Eye (tissue), 1 donor: ENCODE measurements around the gene MCEMP1.

Experiments
- DNase-seq: peaks from one replicate; pipeline ENCODE4 v3.0.0-alpha.2; 2015

The MCEMP1 gene

DNA sequence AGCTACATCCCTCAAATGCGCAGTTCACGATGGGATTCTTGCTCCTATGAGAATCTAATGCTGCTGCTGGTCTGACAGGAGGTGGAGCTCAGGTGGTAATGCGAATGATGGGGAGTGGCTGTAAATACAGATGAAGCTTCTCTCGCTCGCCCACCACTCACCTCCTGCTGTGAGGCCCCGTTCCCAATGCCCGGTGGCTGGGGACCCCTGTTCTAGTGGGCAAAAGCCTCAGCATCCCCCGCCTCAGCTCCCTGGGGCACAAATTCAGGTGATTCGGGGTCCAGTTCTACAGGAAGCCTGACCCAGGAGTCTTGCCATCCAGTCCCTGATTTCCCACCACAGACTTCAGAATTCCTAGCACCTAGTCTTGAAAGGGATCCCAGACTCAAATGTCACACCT is 4.4 kb upstream of the MCEMP1 start:
- DNase-seq = no peak

- peak; percentile 82 for DNase-seq
Observed at GRCh38 chr19:7674010-7675005, 2.6 kb upstream of the MCEMP1 start.

GRCh38 chr19:7676376-7676775 is 514 bp upstream of the MCEMP1 start:
- no peak for DNase-seq

- DNase-seq = peak; percentile 45
Observed at GRCh38 chr19:7677669-7678311, 900 bp downstream of the MCEMP1 start.

DNA sequence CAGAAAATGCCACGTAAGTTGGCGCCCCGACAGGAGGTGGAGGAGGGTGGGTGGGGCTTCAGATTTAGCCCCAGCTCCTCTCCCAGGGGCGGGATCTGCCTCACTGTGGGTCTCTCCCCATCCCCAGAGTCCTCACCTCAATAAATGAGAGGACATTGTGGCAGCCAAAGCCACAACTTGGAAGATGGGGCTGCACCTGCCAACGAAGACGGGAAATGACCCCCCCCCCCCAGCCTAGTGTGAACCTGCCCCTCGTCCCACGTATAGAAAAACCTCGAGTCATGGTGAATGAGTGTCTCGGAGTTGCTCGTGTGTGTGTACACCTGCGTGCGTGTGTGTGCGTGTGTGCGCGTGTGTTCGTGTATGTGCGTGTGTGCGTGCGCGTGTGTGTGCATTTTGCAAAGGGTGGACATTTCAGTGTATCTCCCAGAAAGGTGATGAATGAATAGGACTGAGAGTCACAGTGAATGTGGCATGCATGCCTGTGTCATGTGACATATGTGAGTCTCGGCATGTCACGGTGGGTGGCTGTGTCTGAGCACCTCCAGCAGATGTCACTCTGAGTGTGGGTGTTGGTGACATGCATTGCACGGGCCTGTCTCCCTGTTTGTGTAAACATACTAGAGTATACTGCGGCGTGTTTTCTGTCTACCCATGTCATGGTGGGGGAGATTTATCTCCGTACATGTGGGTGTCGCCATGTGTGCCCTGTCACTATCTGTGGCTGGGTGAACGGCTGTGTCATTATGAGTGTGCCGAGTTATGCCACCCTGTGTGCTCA is 2.3 kb downstream of the MCEMP1 start:
- peak; percentile 67 for DNase-seq

GRCh38 chr19:7679771-7680605 is 3.1 kb downstream of the MCEMP1 start:
- DNase-seq = no peak

DNA sequence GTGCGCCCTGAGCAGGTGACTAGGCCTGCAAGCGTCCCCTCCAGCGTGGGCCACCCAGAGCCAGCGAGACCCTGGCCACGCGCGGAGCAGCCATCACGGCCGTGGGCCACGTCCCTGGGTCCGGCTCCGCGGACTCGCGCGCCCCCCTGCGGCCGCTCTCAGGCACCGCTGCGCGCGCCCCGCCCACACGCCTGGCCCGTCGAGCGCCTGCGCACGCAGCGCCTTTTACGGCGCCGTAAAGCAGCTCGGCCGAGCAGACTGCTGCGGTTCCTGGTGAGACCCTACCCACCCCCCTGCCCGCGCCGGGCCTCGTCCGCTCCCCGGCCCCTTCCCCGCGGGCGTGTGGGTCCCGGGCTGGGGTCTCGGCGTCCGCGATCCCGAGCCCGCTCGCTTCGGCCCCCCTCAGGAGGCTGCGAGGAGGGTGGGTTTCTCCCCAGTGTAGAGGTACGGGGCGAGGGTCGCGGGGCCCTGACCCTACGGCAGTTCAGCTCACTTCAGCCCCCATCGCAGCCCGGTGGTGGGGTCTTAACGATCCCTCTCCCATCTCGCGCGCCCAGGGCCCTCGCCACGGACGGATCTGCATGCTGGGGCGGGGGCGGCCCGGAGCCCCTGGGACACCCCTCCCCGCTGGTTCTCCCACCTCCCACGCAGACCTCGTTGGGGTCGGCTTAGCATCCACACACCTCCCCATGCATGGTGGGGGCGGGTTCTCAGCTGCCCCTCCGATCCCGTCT is 3.9 kb downstream of the MCEMP1 start, which contains the start of gene TRAPPC5:
Gene TRAPPC5 (plus strand): TSS at position 228 of the 734 bp plus-strand sequence. CDS start 1,421 bp downstream, outside the sequence.
- DNase-seq = peak; percentile 96

DNA sequence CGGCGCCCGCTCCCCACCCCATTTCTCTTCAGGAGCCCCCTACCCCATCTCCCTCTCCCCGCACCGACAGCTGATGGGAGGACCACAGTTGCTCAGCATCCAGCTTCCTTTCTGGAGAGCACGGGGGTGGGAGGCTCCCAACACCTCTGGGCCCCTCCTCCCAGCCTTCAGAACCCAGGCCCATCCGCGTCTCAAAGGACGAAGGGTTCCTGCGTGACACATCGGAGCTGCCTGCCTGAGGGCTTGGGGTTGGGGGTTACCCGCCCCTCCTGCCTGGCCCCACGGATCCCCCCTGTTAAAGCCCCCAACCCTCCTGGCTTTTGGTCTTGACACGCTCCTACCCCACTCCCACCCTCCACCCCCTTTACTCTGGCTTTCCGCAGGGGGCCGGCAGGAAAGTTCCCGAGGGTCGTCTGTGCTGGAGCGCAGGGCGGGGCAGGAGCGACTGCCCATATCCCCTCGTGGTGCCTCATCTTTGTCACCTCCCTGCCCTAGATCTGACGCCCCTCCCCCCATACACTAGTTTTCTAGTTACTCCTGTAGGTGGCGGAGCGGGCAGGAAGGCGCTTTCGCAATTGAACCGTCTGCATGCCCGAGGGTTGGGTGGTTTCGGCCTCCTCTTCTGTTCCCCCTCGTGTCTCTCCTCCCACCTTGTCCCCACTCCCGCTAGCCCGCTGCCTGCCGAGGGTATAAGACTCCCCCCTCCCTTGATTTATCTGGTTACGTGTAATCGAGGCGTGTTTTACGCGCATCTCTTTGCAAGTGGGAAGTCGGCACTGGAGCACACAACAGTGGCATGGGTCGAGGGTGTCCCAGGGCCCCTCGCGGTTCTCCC is 4.7 kb downstream of the MCEMP1 start:
- peak; percentile 95 for DNase-seq

- DNase-seq = no peak
Observed at GRCh38 chr19:7682175-7682855, 5.4 kb downstream of the MCEMP1 start.

GRCh38 chr19:7685546-7686445 is 8.9 kb downstream of the MCEMP1 start:
- no peak for DNase-seq

GRCh38 chr19:7687177-7687576 is 10.3 kb downstream of the MCEMP1 start:
- no peak for DNase-seq

DNA sequence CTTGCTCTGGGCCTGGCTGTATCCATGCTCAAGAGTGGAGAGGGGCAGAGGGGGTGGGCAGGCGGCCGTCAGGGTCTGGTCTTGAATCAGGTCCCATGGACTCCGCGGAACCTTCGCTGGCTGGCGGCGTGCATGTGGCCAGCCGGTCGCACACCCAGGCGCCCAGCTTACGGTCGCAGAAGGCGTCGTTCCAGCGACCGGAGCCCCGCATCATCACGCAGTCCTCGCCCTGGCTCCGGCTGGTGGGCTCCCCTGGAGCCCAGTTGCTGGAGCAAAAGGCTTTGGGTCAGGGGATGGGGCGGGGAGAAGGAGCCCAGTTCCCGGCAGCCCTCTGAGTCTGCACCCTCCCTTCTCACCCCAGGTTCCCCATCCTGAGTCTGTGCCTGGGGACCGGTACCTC is 12.3 kb downstream of the MCEMP1 start:
- DNase-seq = no peak

DNA sequence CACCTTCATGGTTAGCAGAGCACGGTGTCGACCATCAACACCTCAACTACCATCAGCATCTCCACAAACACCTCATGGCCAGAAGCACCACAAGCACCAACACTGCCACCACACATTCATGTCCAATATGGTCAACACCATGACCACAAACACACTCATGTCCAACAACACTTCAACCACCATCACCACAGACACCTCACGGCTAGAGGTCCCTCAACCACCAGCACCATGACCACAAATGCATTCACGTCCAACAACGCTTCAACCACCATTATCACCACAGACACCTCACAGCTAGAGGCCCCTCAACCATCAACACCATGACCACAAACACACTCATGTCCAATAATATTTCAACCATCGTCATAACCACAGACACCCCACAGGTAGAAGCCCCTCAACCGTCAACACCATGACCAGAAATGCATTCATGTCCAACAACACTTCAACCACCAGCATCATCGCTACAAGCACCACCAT is 13.9 kb downstream of the MCEMP1 start:
- no peak for DNase-seq

DNA sequence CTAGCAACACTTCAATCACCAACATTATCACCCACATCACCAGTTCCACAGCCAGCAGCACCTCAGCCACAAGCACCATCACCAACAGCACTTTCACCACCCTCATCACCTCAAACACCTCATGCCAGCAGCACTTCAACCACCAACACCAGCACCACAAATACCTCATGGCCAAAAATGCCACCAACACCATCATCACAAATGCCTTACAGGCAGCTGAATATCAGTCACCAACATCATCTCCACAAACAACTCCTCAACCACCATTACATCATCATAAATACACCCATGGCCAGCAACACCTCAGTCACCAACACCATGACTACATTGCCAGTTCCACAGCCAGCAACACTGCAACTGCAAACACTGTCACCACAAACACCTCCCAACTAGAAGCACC is 14.6 kb downstream of the MCEMP1 start:
- DNase-seq = no peak

DNA sequence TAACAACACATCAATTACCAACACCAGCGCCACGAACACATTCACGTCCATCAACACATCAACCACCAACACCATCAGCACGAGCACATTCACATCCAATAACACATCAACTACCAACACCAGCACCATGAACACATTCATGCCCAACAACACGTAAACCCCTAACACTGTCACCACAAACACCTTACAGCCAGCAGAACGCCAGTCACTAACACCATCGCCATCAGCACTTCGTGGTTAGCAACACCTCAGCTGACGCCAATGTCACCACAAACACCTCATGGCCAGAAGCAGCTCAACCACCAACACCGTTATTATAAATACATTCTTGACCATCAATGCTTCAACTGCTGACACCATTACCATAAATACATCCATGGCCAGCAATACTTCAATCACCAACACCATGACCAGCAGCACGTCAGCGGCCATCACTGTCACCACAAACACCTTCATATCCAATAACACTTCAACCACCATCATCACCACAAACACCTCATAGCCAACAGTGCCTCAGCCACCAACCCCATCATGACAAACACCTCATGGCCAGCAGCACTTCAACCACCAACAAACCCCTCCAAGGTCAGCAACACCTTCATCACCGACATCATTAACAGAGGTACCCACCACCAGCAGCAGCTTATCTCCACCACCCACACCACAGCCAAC is 15.7 kb downstream of the MCEMP1 start:
- no peak for DNase-seq

- no peak for DNase-seq
Observed at GRCh38 chr19:7694499-7694898, 17.6 kb downstream of the MCEMP1 start.

GRCh38 chr19:7697721-7698287 is 20.9 kb downstream of the MCEMP1 start:
- no peak for DNase-seq

DNA sequence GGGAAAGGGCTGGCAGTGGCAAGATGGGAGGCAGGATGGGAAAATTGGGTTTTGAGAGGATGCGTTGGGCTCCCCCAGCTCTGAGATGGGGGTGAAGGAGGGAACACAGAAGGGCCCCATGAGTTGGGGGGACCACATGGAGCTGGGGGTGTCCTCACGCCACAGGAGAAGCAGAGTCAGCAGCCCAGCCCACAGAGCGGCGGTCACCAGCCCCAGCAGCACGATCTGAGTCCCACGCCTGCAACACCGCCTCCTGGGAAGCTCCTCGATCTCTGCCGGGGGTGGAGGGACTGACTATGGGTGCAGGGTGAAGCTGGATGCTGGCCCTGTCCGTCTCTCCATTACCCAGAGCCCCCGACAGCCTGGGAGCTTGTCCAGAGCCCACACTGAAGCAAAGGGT is 21.7 kb downstream of the MCEMP1 start:
- no peak for DNase-seq
